Muscle layer of colon (tissue), 2 donors: ENCODE measurements around the gene UBE2L3.
"Not testable (repeated sequence)": the region's sequence is repeated elsewhere in the genome, so short reads cannot be mapped to it uniquely, and the experiment has no call there.

ENCODE experiments used
- H3K27ac ChIP-seq: one replicate; pipeline ENCODE4 v1.7.0; 2013; ENCODE audit warnings: low read depth, mild to moderate bottlenecking, low read length, moderate library complexity
- H3K27me3 ChIP-seq, 2 donors: one replicate each; pipeline ENCODE4 v1.7.0; 2013; ENCODE audit warnings: low read length in 2 of 2, mild to moderate bottlenecking in 2 of 2; ENCODE audit not compliant: insufficient read depth in 2 of 2, control insufficient read depth in 1 of 2
- H3K36me3 ChIP-seq: one replicate; pipeline ENCODE4 v1.7.0; 2013; ENCODE audit warnings: mild to moderate bottlenecking, low read length; ENCODE audit not compliant: insufficient read depth
- H3K4me1 ChIP-seq: one replicate; pipeline ENCODE4 v1.7.0; 2013; ENCODE audit warnings: mild to moderate bottlenecking, low read length; ENCODE audit not compliant: insufficient read depth
- H3K4me3 ChIP-seq, 2 donors: one replicate each; pipeline ENCODE4 v1.7.0; 2013; ENCODE audit warnings: low read length in 2 of 2, low read depth in 1 of 2, mild to moderate bottlenecking in 1 of 2, moderate library complexity in 1 of 2
- H3K9ac ChIP-seq: one replicate; pipeline ENCODE4 v1.7.0; 2013; ENCODE audit warnings: low read length
- H3K9me3 ChIP-seq: one replicate; pipeline ENCODE4 v1.7.0; 2013; ENCODE audit warnings: mild to moderate bottlenecking, low read length
- donor health status: abdominal sarcoma.
- donor health status: Adenocarcinoma of cecum.

The UBE2L3 gene

GRCh38 chr22:21611210-21611977 is 43.9 kb downstream of the UBE2L3 start:
- Histone ChIP-seq H3K36me3 (peaks cover 31% of the 10 kb centered on the region), H3K4me3 (no peak overlapping the region), H3K4me1 (no peaks in the 10 kb centered on the region), H3K27me3 (no peaks in the 10 kb centered on the region), H3K9me3 (no peaks in the 10 kb centered on the region), H3K9ac (no peak overlapping the region), H3K27ac (no peak overlapping the region)

DNA sequence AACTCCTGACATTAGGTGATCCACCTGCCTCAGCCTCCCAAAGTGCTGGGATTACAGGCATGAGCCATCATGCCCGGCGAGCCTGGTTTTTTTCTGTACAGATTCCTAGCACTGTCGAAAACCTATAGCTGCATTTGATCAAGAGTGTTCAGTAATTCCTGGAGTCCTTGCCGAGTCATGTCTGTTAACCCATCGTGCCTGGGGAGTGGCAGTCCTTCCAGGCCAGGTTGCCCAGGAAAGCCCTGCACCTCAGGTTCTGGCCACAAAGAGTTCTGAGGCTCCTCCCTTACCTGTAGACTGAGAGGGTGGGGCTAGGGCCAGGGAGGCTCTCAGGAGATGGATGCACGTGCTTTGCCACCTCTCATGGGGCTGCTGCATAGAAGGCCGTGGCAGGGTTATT is 45.3 kb downstream of the UBE2L3 start:
- H3K27me3 ChIP-seq = no peaks in the 10 kb centered on the region
- H3K36me3 ChIP-seq = peaks cover 31% of the 10 kb centered on the region
- H3K4me1 ChIP-seq = no peaks in the 10 kb centered on the region
- H3K9me3 ChIP-seq = no peaks in the 10 kb centered on the region
- H3K9ac ChIP-seq = no peak overlapping the region
- no peak overlapping the region for H3K4me3 ChIP-seq
- no peak overlapping the region for H3K27ac ChIP-seq

DNA sequence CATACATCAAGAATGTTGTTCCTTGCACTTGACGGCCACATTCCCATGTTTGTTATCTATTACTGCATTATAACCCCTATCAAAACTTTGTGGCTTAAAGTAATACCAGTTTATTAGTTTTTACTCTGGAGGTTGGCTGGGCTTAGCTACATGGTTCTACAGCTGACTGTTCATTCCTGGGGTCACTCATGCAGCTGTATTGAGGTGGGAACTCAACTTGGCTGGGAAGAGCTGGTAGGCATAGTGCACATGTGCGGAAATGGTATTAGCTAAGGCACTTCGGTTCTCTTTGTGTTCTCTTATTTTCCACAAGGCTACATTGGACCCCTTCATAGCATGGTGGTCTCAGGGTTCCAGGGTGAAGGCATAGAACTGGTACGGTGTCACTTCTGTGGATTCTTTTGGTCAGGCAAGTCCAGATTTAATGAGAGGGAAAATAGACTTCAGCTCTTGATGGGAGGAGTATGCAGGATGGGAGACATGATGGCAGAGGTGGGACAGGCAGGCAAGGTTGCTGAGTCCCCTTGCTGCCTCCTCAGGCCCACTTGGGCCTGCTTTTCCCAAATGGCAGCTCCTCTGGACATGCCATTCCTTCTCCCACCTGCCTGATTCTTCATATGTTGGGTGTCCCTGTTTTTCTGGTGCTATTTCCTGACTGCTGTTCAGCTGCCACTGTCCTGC is 46.2 kb downstream of the UBE2L3 start:
- no peaks in the 10 kb centered on the region for H3K4me1 ChIP-seq
- peaks cover 31% of the 10 kb centered on the region for H3K36me3 ChIP-seq
- H3K27ac ChIP-seq = no peak overlapping the region
- H3K9me3 ChIP-seq = no peaks in the 10 kb centered on the region
- no peak overlapping the region for H3K9ac ChIP-seq
- no peak overlapping the region for H3K4me3 ChIP-seq
- H3K27me3 ChIP-seq = no peaks in the 10 kb centered on the region

DNA sequence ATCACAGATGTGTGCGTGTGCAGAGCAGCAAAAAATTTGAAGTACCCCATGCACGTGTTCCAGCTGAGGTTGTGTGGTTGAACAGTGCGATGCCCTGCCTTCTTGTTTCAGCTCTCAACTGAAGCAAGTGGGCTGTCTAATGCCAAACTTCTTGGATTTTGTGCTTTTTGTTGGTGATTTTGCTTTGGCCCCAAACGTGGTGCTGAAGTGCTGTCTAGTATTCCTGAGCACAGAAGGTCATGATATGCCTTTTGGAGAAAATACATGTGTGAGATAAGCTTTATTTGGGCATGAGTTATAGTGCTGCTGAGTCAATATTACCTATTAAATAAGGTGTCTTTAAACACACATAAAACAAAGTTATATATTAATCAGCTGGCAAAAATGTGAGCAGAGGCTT is 48.2 kb downstream of the UBE2L3 start:
- H3K4me3 ChIP-seq = no peak overlapping the region
- peaks cover 31% of the 10 kb centered on the region for H3K36me3 ChIP-seq
- no peak overlapping the region for H3K9ac ChIP-seq

GRCh38 chr22:21617337-21617736 is 49.8 kb downstream of the UBE2L3 start:
- not testable (repeated sequence) for H3K4me1 ChIP-seq, H3K9me3 ChIP-seq, H3K27me3 ChIP-seq, H3K27ac ChIP-seq, H3K4me3 ChIP-seq, H3K9ac ChIP-seq
- peaks cover 20% of the 10 kb centered on the region for H3K36me3 ChIP-seq

More for the DNA sequence above, 48.2 kb downstream of the UBE2L3 start:
- Histone ChIP-seq H3K27ac (no peak overlapping the region), H3K9me3 (no peaks in the 10 kb centered on the region), H3K27me3 (no peaks in the 10 kb centered on the region), H3K4me1 (no peaks in the 10 kb centered on the region)

- Histone ChIP-seq H3K4me1 (peaks cover 21% of the 10 kb centered on the region), H3K36me3 (peaks cover 4% of the 10 kb centered on the region), H3K27me3 (no peaks in the 10 kb centered on the region), H3K27ac (no peak overlapping the region), H3K4me3 (no peak overlapping the region), H3K9me3 (no peaks in the 10 kb centered on the region), H3K9ac (no peak overlapping the region)
These were observed 53.5 kb downstream of the UBE2L3 start for GRCh38 chr22:21621025-21621424.

GRCh38 chr22:21622011-21622918 is 54.8 kb downstream of the UBE2L3 start:
- Histone ChIP-seq H3K36me3 (peaks cover 4% of the 10 kb centered on the region), H3K9ac (no peak overlapping the region), H3K4me1 (peaks cover 21% of the 10 kb centered on the region), H3K4me3 (no peak overlapping the region), H3K27me3 (no peaks in the 10 kb centered on the region), H3K27ac (no peak overlapping the region), H3K9me3 (no peaks in the 10 kb centered on the region)

GRCh38 chr22:21622919-21623647 is 55.6 kb downstream of the UBE2L3 start:
- Histone ChIP-seq H3K36me3 (peaks cover 4% of the 10 kb centered on the region), H3K27me3 (no peaks in the 10 kb centered on the region), H3K4me1 (peaks cover 21% of the 10 kb centered on the region), H3K9ac (no peak overlapping the region), H3K27ac (no peak overlapping the region), H3K4me3 (no peak overlapping the region), H3K9me3 (no peaks in the 10 kb centered on the region)

DNA sequence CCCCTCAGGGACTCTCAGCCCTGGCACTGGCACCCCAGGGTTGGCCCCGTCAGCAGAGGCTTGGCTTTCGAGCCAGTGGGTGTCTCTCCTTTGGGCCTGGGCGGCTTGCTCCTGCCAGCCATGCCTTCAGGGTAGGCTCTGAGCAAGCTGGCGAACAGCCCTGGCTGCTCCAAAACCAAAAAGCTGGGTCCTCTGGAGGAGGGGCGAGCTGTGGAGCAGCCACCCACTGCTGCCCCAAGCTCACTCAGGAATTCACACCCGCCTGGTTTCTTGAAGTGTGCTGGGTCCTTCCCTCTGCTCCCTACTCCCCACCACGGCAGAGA is 56.1 kb downstream of the UBE2L3 start:
- Histone ChIP-seq H3K36me3 (peaks cover 4% of the 10 kb centered on the region), H3K4me3 (no peak overlapping the region), H3K27ac (no peak overlapping the region), H3K9ac (no peak overlapping the region), H3K4me1 (peaks cover 21% of the 10 kb centered on the region), H3K9me3 (no peaks in the 10 kb centered on the region), H3K27me3 (no peaks in the 10 kb centered on the region)

GRCh38 chr22:21624120-21624879 is 56.8 kb downstream of the UBE2L3 start:
- H3K36me3 ChIP-seq = peaks cover 4% of the 10 kb centered on the region
- H3K27me3 ChIP-seq = no peaks in the 10 kb centered on the region
- peaks cover 24% of the 10 kb centered on the region for H3K4me1 ChIP-seq
- no peak overlapping the region for H3K27ac ChIP-seq
- H3K9me3 ChIP-seq = no peaks in the 10 kb centered on the region
- no peak overlapping the region for H3K4me3 ChIP-seq
- no peak overlapping the region for H3K9ac ChIP-seq
